GM12878 (cell line): ENCODE data around the gene CCDC117. TPM values are rescaled to one million over a fixed set of nuclear protein-coding genes. Genes with fewer than 3 reads are reported as not detected.

Experiments
- BACH1 ChIP-seq: fragments of 450-650 bp; IDR thresholded peaks from 2 replicates; pipeline ENCODE4 v1.6.1; 2017; ENCODE audit warnings: mild to moderate bottlenecking, borderline replicate concordance
- CEBPB ChIP-seq, 2 experiments: fragments of 150-350 bp in 1 of 2; IDR thresholded peaks; 2 replicates each; pipeline ENCODE4 v1.6.1; 2012 to 2014; ENCODE audit warnings: low read depth in 2 of 2, low read length in 2 of 2, borderline replicate concordance in 1 of 2, inconsistent platforms in 1 of 2
- EED ChIP-seq: sonication (generic); IDR thresholded peaks from 2 replicates; pipeline ENCODE4 v1.6.1; 2016; ENCODE audit warnings: antibody characterized with exemption, low read depth
- ESRRA ChIP-seq: IDR thresholded peaks from 2 replicates; pipeline ENCODE4 v1.6.1; 2012; ENCODE audit warnings: mild to moderate bottlenecking, low read length, improper control_type of control experiment
- FOXK2 ChIP-seq: fragments of 450-650 bp; IDR thresholded peaks from 2 replicates; pipeline ENCODE4 v1.6.1; 2017; ENCODE audit warnings: mild to moderate bottlenecking, moderate library complexity
- GATAD2B ChIP-seq: fragments of 450-650 bp; conservative IDR thresholded peaks from 2 replicates; pipeline ENCODE4 v1.6.1; 2017; ENCODE audit warnings: low read depth, mild to moderate bottlenecking, moderate library complexity
- IKZF2 ChIP-seq, 2 experiments: fragments of 450-650 bp; IDR thresholded peaks; 2 replicates each; pipeline ENCODE4 v1.6.1; 2017; ENCODE audit warnings: mild to moderate bottlenecking in 2 of 2, moderate library complexity in 2 of 2
- IRF4 ChIP-seq: IDR thresholded peaks from 2 replicates; pipeline ENCODE4 v1.6.1; 2011; ENCODE audit warnings: low read depth, low read length
- NBN ChIP-seq: fragments of 450-650 bp; IDR thresholded peaks from 2 replicates; pipeline ENCODE4 v1.6.1; 2016
- NFIC ChIP-seq: IDR thresholded peaks from 2 replicates; pipeline ENCODE4 v1.6.1; 2012; ENCODE audit warnings: low read depth, mild to moderate bottlenecking, inconsistent platforms, low read length, moderate library complexity
- POU2F2 ChIP-seq: IDR thresholded peaks from 3 replicates; pipeline ENCODE4 v1.6.1; 2011; ENCODE audit warnings: low read depth, mild to moderate bottlenecking, low read length, borderline replicate concordance
- SREBF2 ChIP-seq: IDR thresholded peaks from 2 replicates; pipeline ENCODE4 v1.6.1; 2012; ENCODE audit warnings: mild to moderate bottlenecking, low read length
- TAF1 ChIP-seq: IDR thresholded peaks from 2 replicates; pipeline ENCODE4 v1.6.1; 2011; ENCODE audit warnings: mild to moderate bottlenecking, low read depth, low read length, borderline replicate concordance
- TCF7 ChIP-seq: IDR thresholded peaks from 2 replicates; pipeline ENCODE4 v1.6.1; 2014; ENCODE audit warnings: antibody characterized with exemption, borderline replicate concordance
- ZNF217 ChIP-seq: fragments of 450-650 bp; IDR thresholded peaks from 2 replicates; pipeline ENCODE4 v1.6.1; 2017; ENCODE audit warnings: antibody characterized with exemption, mild to moderate bottlenecking
- ZNF622 ChIP-seq: fragments of 450-650 bp; IDR thresholded peaks from 2 replicates; pipeline ENCODE4 v1.6.1; 2017; ENCODE audit warnings: mild to moderate bottlenecking, inconsistent platforms
- polyA plus RNA-seq, 11 experiments: library from polyadenylated mRNA; depleted of rRNA in 4 of 11; unstranded in 6 of 11; stranded (reverse) in 5 of 11; fragments of >200 nt; fragmentation: Nextera tagmentation in 4 of 11; fragmentation: Illumina TruSeq in 1 of 11; extraction: Ambion mirVana in 4 of 11; extraction: Trizol in 1 of 11; gene quantifications; 1 replicate in 1 of 11; 2 replicates in 10 of 11; pipeline versions ENCODE4 v1.2.1 to v1.2.3, GENCODE V29; 2011 to 2016; ENCODE audit warnings: inconsistent platforms in 2 of 11, missing spikeins in 2 of 11, low read depth in 1 of 11
- total RNA-seq, 4 experiments: library from RNA; depleted of rRNA in 3 of 4; stranded (reverse); fragments of >200 nt in 3 of 4; fragmentation: Illumina TruSeq in 1 of 4; extraction: Trizol in 1 of 4; gene quantifications; 2 replicates each; pipeline versions ENCODE4 v1.2.1 to v1.2.3, GENCODE V29; 2013 to 2021
- TF ChIP-seq, protein P1 (sequence below): fragments of 450-650 bp; IDR thresholded peaks from 2 replicates; pipeline ENCODE4 v1.6.1; 2018; ENCODE audit warnings: mild to moderate bottlenecking, low read depth, moderate library complexity; ENCODE audit not compliant: partially characterized antibody
- TF ChIP-seq, protein P2 (sequence below): fragments of 450-650 bp; IDR thresholded peaks from 2 replicates; pipeline ENCODE4 v1.6.1; 2018; ENCODE audit warnings: borderline replicate concordance, mild to moderate bottlenecking; ENCODE audit not compliant: partially characterized antibody
- TF ChIP-seq, protein P3 (sequence below): fragments of 450-650 bp; IDR thresholded peaks from 2 replicates; pipeline ENCODE4 v1.6.1; 2017; ENCODE audit warnings: mild to moderate bottlenecking, moderate library complexity
- TF ChIP-seq, protein P4 (sequence below): IDR thresholded peaks from 2 replicates; pipeline ENCODE4 v1.6.1; 2012; ENCODE audit warnings: low read depth, low read length, improper control_type of control experiment

Gene CCDC117
- total and polyA plus RNA-seq, 10 of the 15 experiments (the other 5 are each of a cell fraction or from before 2014, with no cell fraction given), result 6.3 to 32.2 (median 20.6) TPM

DNA sequence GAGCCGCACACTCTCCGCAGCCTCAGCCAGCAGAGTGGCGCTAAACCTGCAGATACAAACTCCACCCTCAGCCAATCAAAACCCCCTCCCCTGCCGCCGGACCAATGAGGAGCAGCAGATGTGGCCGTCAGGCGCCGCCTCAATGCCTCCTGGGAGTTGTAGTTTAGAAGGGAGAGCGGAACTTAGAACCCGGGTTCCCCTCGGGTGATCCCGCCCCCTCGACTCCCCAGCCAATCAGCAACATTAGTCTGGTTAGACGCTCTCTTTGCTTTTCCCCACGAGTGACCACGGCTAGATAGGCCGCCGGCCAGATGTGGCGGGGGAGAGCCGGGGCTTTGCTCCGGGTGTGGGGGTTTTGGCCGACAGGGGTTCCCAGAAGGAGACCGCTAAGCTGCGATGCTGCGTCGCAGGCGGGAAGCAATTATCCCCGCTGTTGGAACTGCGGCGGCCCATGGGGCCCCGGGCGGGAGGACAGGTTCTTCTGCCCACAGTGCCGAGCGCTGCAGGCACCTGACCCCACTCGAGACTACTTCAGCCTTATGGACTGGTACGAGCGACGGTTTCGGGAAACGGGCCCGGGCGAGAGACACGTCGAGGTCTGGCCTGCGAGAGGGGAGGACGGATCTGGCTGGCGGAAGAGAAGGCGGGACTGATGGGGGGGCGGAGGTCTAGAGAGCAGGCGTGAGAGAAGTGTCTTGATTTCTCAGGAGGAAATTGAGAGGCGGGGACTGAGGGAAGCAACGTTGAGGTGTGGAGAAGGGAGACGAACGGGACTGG, 30.5 kb upstream of the CCDC117 start, which contains the start of the genes CHEK2 and HSCB (continued):
- TF ChIP-seq, protein P1, sequence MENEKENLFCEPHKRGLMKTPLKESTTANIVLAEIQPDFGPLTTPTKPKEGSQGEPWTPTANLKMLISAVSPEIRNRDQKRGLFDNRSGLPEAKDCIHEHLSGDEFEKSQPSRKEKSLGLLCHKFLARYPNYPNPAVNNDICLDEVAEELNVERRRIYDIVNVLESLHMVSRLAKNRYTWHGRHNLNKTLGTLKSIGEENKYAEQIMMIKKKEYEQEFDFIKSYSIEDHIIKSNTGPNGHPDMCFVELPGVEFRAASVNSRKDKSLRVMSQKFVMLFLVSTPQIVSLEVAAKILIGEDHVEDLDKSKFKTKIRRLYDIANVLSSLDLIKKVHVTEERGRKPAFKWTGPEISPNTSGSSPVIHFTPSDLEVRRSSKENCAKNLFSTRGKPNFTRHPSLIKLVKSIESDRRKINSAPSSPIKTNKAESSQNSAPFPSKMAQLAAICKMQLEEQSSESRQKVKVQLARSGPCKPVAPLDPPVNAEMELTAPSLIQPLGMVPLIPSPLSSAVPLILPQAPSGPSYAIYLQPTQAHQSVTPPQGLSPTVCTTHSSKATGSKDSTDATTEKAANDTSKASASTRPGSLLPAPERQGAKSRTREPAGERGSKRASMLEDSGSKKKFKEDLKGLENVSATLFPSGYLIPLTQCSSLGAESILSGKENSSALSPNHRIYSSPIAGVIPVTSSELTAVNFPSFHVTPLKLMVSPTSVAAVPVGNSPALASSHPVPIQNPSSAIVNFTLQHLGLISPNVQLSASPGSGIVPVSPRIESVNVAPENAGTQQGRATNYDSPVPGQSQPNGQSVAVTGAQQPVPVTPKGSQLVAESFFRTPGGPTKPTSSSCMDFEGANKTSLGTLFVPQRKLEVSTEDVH, result peak; percentile 35
- TF ChIP-seq, protein P2, sequence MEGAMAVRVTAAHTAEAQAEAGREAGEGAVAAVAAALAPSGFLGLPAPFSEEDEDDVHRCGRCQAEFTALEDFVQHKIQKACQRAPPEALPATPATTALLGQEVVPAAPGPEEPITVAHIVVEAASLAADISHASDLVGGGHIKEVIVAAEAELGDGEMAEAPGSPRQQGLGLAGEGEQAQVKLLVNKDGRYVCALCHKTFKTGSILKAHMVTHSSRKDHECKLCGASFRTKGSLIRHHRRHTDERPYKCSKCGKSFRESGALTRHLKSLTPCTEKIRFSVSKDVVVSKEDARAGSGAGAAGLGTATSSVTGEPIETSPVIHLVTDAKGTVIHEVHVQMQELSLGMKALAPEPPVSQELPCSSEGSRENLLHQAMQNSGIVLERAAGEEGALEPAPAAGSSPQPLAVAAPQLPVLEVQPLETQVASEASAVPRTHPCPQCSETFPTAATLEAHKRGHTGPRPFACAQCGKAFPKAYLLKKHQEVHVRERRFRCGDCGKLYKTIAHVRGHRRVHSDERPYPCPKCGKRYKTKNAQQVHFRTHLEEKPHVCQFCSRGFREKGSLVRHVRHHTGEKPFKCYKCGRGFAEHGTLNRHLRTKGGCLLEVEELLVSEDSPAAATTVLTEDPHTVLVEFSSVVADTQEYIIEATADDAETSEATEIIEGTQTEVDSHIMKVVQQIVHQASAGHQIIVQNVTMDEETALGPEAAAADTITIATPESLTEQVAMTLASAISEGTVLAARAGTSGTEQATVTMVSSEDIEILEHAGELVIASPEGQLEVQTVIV, result peak; percentile 54
- TF ChIP-seq IKZF2 (IDR thresholded peaks at IDR 0.05), result peak in 1 of 2 experiments; percentile 79; a peak in 2 of 4 replicates
- peak; percentile 86; the same call in 1 of the 2 replicates for TF ChIP-seq BACH1
- peak; percentile 50; the same call in 1 of the 2 replicates for TF ChIP-seq SREBF2
- no peak; the same call in none of the 2 replicates for TF ChIP-seq NBN
- 0 out of 2 replicates have a peak, but pooled peaks have one; percentile 21 for TF ChIP-seq NFIC
- TF ChIP-seq TAF1, result 0 out of 2 replicates have a peak, but pooled peaks have one; percentile 43
- TF ChIP-seq POU2F2, result peak; percentile 33; the same call in 1 of the 3 replicates
- TF ChIP-seq TCF7, result no peak
- TF ChIP-seq CEBPB (IDR thresholded peaks at IDR 0.05; ENCODE audit: borderline replicate concordance in 1 of 2, low read depth in 2 of 2, low read length in 2 of 2), result no peak
- no peak for TF ChIP-seq FOXK2
- TF ChIP-seq ZNF622, result no peak
- TF ChIP-seq GATAD2B, result peak; percentile 72
- TF ChIP-seq IRF4, result no peak
- no peak for TF ChIP-seq EED
- TF ChIP-seq, protein P3, sequence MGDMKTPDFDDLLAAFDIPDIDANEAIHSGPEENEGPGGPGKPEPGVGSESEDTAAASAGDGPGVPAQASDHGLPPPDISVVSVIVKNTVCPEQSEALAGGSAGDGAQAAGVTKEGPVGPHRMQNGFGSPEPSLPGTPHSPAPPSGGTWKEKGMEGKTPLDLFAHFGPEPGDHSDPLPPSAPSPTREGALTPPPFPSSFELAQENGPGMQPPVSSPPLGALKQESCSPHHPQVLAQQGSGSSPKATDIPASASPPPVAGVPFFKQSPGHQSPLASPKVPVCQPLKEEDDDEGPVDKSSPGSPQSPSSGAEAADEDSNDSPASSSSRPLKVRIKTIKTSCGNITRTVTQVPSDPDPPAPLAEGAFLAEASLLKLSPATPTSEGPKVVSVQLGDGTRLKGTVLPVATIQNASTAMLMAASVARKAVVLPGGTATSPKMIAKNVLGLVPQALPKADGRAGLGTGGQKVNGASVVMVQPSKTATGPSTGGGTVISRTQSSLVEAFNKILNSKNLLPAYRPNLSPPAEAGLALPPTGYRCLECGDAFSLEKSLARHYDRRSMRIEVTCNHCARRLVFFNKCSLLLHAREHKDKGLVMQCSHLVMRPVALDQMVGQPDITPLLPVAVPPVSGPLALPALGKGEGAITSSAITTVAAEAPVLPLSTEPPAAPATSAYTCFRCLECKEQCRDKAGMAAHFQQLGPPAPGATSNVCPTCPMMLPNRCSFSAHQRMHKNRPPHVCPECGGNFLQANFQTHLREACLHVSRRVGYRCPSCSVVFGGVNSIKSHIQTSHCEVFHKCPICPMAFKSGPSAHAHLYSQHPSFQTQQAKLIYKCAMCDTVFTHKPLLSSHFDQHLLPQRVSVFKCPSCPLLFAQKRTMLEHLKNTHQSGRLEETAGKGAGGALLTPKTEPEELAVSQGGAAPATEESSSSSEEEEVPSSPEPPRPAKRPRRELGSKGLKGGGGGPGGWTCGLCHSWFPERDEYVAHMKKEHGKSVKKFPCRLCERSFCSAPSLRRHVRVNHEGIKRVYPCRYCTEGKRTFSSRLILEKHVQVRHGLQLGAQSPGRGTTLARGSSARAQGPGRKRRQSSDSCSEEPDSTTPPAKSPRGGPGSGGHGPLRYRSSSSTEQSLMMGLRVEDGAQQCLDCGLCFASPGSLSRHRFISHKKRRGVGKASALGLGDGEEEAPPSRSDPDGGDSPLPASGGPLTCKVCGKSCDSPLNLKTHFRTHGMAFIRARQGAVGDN, result no peak
- 0 out of 2 replicates have a peak, but pooled peaks have one; percentile 29 for TF ChIP-seq ESRRA
- TF ChIP-seq ZNF217, result 0 out of 2 replicates have a peak, but pooled peaks have one; percentile 2
- TF ChIP-seq, protein P4, sequence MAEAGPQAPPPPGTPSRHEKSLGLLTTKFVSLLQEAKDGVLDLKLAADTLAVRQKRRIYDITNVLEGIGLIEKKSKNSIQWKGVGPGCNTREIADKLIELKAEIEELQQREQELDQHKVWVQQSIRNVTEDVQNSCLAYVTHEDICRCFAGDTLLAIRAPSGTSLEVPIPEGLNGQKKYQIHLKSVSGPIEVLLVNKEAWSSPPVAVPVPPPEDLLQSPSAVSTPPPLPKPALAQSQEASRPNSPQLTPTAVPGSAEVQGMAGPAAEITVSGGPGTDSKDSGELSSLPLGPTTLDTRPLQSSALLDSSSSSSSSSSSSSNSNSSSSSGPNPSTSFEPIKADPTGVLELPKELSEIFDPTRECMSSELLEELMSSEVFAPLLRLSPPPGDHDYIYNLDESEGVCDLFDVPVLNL, result peak; percentile 94
